K562 (cell line): ENCODE data around the gene TUBGCP6. TPM values are rescaled to one million over a fixed set of nuclear protein-coding genes. Genes with fewer than 3 reads are reported as not detected.

ENCODE experiments used
- ATAC-seq: fragments of 200-7000 bp; cut with Tn5 transposase; 3 replicates; pipeline ENCODE4 v1.9.1; 2020; ENCODE audit warnings: moderate library complexity
- BruUV-seq: library from RNA; stranded (reverse); fragments of 400-500 nt; replicated peaks from 2 replicates; lab custom pipeline; 2021; lab: Mats Ljungman, UMichigan
- CTCF ChIA-PET: fragments of 300-600 bp; formaldehyde crosslinking; extraction: SDS; loops from one replicate; lab custom pipeline; 2021; ENCODE audit warnings: low intra/inter-chr PET ratio; lab: Yijun Ruan, JAX
- POLR2A ChIA-PET: fragments of 300-600, 350-650 bp; sonication (Branson Sonifier 250); formaldehyde crosslinking; extraction: SDS; loops from one replicate; lab custom pipeline; 2021; ENCODE audit warnings: antibody characterized with exemption, inconsistent platforms; lab: Yijun Ruan, JAX
- DNase-seq, 4 experiments: peaks; one replicate each; pipeline versions ENCODE4 v3.0.0 to v3.0.0-alpha.2; 2011 to 2018; ENCODE audit warnings: low spot score in 3 of 4, mixed read lengths in 3 of 4; ENCODE audit errors: extremely low read depth in 1 of 4
- FAIRE-seq: peaks from 2 replicates; lab custom pipeline; 2011; peaks lifted over from hg19 to GRCh38; lab: Jason Lieb, UNC
- H2AFZ ChIP-seq: 2 replicates; pipeline ENCODE4 v1.6.0; 2011; ENCODE audit warnings: low read depth, low read length, control low read depth, inconsistent platforms
- H3K27ac ChIP-seq: fragments of 200-600 bp; 3 replicates; pipeline ENCODE4 v1.8.0; 2011; ENCODE audit warnings: low read depth, mild to moderate bottlenecking, control low read depth, inconsistent platforms, low read length, moderate library complexity, mixed read lengths; ENCODE audit errors: extremely low read depth
- H3K27me3 ChIP-seq, 2 experiments: fragments of 300-600 bp in 1 of 2; 2 replicates in 1 of 2; 3 replicates in 1 of 2; pipeline versions ENCODE4 v1.6.0 to v1.8.0; 2011; ENCODE audit warnings: inconsistent platforms in 2 of 2, low read length in 2 of 2, mild to moderate bottlenecking in 1 of 2, mixed read lengths in 1 of 2, moderate library complexity in 1 of 2; ENCODE audit not compliant: control insufficient read depth in 2 of 2, insufficient read depth in 2 of 2
- H3K36me3 ChIP-seq: fragments of 300-600 bp; 3 replicates; pipeline ENCODE4 v1.8.0; 2011; ENCODE audit warnings: mild to moderate bottlenecking, low read length, inconsistent platforms; ENCODE audit not compliant: control insufficient read depth, insufficient read depth
- H3K4me1 ChIP-seq, 2 experiments: fragments of 200-600 bp in 1 of 2; replicated peaks in 1 of 2; 2 replicates in 1 of 2; 3 replicates in 1 of 2; pipeline versions ENCODE4 v1.5.1 to v1.8.0; 2011; ENCODE audit warnings: inconsistent platforms in 2 of 2, low read length in 2 of 2, mild to moderate bottlenecking in 1 of 2, mixed read lengths in 1 of 2, moderate library complexity in 1 of 2; ENCODE audit not compliant: control insufficient read depth in 2 of 2, insufficient read depth in 2 of 2
- H3K4me2 ChIP-seq: 2 replicates; pipeline ENCODE4 v1.6.1; 2011; ENCODE audit warnings: low read length, control low read depth, inconsistent platforms, mixed read lengths; ENCODE audit not compliant: insufficient read depth
- H3K4me3 ChIP-seq: fragments of 200-600 bp; sonication (generic), shearing (Covaris generic); 2 replicates; pipeline ENCODE4 v1.5.1; 2016; ENCODE audit warnings: control low read depth, inconsistent platforms
- H3K79me2 ChIP-seq: fragments of 200-600 bp; 3 replicates; pipeline ENCODE4 v1.8.0; 2011; ENCODE audit warnings: low read length, inconsistent platforms; ENCODE audit not compliant: control insufficient read depth, insufficient read depth
- H3K9ac ChIP-seq, 2 experiments: 2 replicates each; pipeline versions ENCODE4 v1.6.0 to v1.6.1; 2011; ENCODE audit warnings: low read depth in 2 of 2, low read length in 2 of 2, control low read depth in 1 of 2, inconsistent platforms in 1 of 2, mild to moderate bottlenecking in 1 of 2, mixed read lengths in 1 of 2; ENCODE audit not compliant: insufficient read depth in 1 of 2
- H3K9me1 ChIP-seq: one replicate; pipeline ENCODE4 v1.6.0; 2011; ENCODE audit warnings: inconsistent platforms, mild to moderate bottlenecking, low read length, moderate library complexity; ENCODE audit not compliant: control insufficient read depth, insufficient read depth
- H3K9me3 ChIP-seq: replicated peaks from 2 replicates; pipeline ENCODE4 v1.5.1; 2011; ENCODE audit warnings: low read depth, low read length, inconsistent platforms; ENCODE audit not compliant: control insufficient read depth, insufficient read depth
- H4K20me1 ChIP-seq: replicated peaks from 2 replicates; pipeline ENCODE4 v1.6.1; 2011; ENCODE audit warnings: low read length, inconsistent platforms, mixed read lengths; ENCODE audit not compliant: control insufficient read depth, insufficient read depth
- FOXA3 ChIP-seq, 2 experiments: fragments of 450-650 bp in 1 of 2; sonication (generic) in 1 of 2; formaldehyde crosslinking; IDR thresholded peaks in 1 of 2; conservative IDR thresholded peaks in 1 of 2; 2 replicates each; pipeline versions ENCODE4 v1.4.0 to v1.8.0; 2020 to 2022; ENCODE audit warnings: mild to moderate bottlenecking in 2 of 2, missing genetic modification reagents in 1 of 2
- FUS ChIP-seq: fragments of 200-400 bp; formaldehyde crosslinking; optimal IDR thresholded peaks from 2 replicates; pipeline ENCODE3; 2017; ENCODE audit warnings: low read depth, low read length
- PTBP1 ChIP-seq: fragments of 200-400 bp; formaldehyde crosslinking; IDR thresholded peaks from 2 replicates; pipeline ENCODE4 v1.6.1; 2017; ENCODE audit warnings: low read depth, low read length
- ZNF79 ChIP-seq: fragments of 250-450 bp; sonication (Bioruptor Pico); IDR thresholded peaks from 2 replicates; pipeline ENCODE4 v1.4.0; 2020; ENCODE audit warnings: low read depth, mild to moderate bottlenecking, moderate library complexity
- WGBS: fragments of 100-300 bp; shearing (Covaris generic); methylation state at CpG from one replicate; pipeline ENCODE4 v1.1.6; 2016; ENCODE audit warnings: low coverage, mixed read lengths; ENCODE audit not compliant: insufficient coverage; ENCODE audit errors: missing lambda C conversion rate; 5-methylcytosine and 5-hydroxymethylcytosine counted together
- in situ Hi-C: fragments of 300-500 bp; cut with MboI; formaldehyde crosslinking; loops from 4 replicates; pipeline ENCODE4 v1.15.0; 2018; ENCODE audit warnings: inconsistent platforms, mixed read lengths
- intact Hi-C: fragments of 100-400 bp; cut with micrococcal nuclease; formaldehyde crosslinking; loops from 2 replicates; pipeline ENCODE4 v1.14.2; 2022
- polyA plus RNA-seq, 8 experiments: library from polyadenylated mRNA; depleted of rRNA in 4 of 8; stranded (reverse) in 5 of 8; unstranded in 3 of 8; fragments of >200 nt; fragmentation: Nextera tagmentation in 2 of 8; fragmentation: Illumina TruSeq in 1 of 8; extraction: Ambion mirVana in 2 of 8; extraction: Trizol in 1 of 8; gene quantifications; 2 replicates each; pipeline versions ENCODE4 v1.2.1 to v1.2.3, GENCODE V29; 2011 to 2014; ENCODE audit warnings: inconsistent platforms in 1 of 8, missing spikeins in 1 of 8
- total RNA-seq, 7 experiments: library from RNA; depleted of rRNA in 6 of 7; stranded (reverse); fragments of >200 nt in 6 of 7; fragmentation: Illumina TruSeq in 2 of 7; extraction: Trizol in 2 of 7; gene quantifications; 2 replicates each; pipeline versions ENCODE4 v1.2.1 to v1.2.3, GENCODE V29; 2011 to 2021; ENCODE audit warnings: low replicate concordance in 1 of 7
- TF ChIP-seq, protein P1 (sequence below), 2 experiments: fragments of 450-650 bp; conservative IDR thresholded peaks; 2 replicates each; pipeline ENCODE4 v1.6.1; 2017; ENCODE audit warnings: mild to moderate bottlenecking in 2 of 2, moderate library complexity in 2 of 2

Gene TUBGCP6
- total and polyA plus RNA-seq, 9 of the 15 experiments (the other 6 are each of a cell fraction or from before 2014, with no cell fraction given), result 0.76 to 33.0 (median 10.1) TPM

DNA sequence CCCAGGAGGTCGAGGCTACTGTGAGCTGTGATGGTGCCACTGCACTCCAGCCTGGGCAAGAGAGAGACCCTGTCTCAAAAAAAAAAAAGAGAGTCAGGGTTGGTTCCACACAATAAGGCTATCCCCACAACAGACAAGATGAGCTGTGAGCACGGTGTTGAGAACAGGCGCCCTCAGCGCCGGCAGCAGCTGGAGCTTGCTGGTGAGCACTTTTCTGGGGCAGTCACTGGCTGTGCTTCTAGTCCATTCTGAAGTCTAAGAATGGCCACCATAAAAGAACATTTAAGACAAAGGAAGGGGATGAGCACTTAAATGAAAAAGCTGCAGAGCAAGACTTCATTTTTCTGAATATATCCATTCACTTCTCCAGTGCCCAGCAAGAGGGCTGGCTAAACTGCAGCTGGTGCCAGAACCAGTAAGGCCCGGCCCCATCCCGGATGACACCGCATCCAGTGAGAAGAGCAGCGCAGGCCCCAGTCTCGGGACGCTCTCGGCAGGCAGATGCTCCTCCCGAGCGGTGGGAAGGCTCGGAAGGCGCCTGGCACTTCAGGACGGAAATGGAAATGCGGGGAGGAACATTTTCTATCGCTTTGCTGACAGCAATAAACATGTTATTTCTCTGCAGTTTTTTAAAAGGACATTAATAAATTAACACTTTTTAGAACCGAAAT lies 12.2 kb downstream of the TUBGCP6 start:
- no peaks in the 10 kb centered on the region for H3K27me3 ChIP-seq
- no peaks in the 10 kb centered on the region for H3K9me1 ChIP-seq
- no peak overlapping the region for H3K4me3 ChIP-seq
- no peak overlapping the region for H3K27ac ChIP-seq
- FAIRE-seq (no peak), ATAC-seq (no peak), DNase-seq (no peak)
- H2AFZ ChIP-seq, result no peak overlapping the region
- BruUV-seq, result no TSS peak
- ChIA-PET POLR2A (interaction anchor here (0.5 to 2.2 kb wide), 4 partner anchors 10 to 286 kb away, joined by 3 to 5 read pairs (median 4); no protein-coding TSS in a partner anchor), CTCF (no interaction called here)
- TF ChIP-seq FUS (no peak), ZNF79 (CRISPR knock-in tag) (no peak), PTBP1 (no peak), FOXA3 (CRISPR knock-in tag; conservative IDR thresholded peaks at IDR 0.05 in 1 of 2, IDR thresholded peaks at IDR 0.05 in 1 of 2) (no peak)
- TF ChIP-seq, protein P1, sequence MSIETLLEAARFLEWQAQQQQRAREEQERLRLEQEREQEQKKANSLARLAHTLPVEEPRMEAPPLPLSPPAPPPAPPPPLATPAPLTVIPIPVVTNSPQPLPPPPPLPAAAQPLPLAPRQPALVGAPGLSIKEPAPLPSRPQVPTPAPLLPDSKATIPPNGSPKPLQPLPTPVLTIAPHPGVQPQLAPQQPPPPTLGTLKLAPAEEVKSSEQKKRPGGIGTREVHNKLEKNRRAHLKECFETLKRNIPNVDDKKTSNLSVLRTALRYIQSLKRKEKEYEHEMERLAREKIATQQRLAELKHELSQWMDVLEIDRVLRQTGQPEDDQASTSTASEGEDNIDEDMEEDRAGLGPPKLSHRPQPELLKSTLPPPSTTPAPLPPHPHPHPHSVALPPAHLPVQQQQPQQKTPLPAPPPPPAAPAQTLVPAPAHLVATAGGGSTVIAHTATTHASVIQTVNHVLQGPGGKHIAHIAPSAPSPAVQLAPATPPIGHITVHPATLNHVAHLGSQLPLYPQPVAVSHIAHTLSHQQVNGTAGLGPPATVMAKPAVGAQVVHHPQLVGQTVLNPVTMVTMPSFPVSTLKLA (conservative IDR thresholded peaks at IDR 0.05), result no peak
- H3K4me2 ChIP-seq, result no peak overlapping the region
- 91% methylated on average over 18 of the region's 20 CpGs for WGBS
- in situ Hi-C loops, result no loop called here
- peaks cover 28% of the 10 kb centered on the region for H3K79me2 ChIP-seq
- peaks cover 23% of the 10 kb centered on the region; the same call in 2 of the 3 replicates for H3K36me3 ChIP-seq
- H4K20me1 ChIP-seq, result no peaks in the 10 kb centered on the region
- H3K9ac ChIP-seq, result no peak overlapping the region
- H3K4me1 ChIP-seq, result peaks cover 0 to 8% of the 10 kb centered on the region in 2 experiments; a peak in 2 of 5 replicates
- intact Hi-C loops, result no loop called here
- H3K9me3 ChIP-seq, result no peaks in the 10 kb centered on the region; the same call in 1 of the 2 replicates
